ENCODE data around the gene SORL1-AS1.

Gene SORL1-AS1

GRCh38 chr11:121489823-121490222 lies 37.1 kb upstream of the SORL1-AS1 start:
- no peak overlapping the region for H3K4me3 ChIP-seq (ENCODE audit: low read depth, low read length)
- TF ChIP-seq, protein P1, sequence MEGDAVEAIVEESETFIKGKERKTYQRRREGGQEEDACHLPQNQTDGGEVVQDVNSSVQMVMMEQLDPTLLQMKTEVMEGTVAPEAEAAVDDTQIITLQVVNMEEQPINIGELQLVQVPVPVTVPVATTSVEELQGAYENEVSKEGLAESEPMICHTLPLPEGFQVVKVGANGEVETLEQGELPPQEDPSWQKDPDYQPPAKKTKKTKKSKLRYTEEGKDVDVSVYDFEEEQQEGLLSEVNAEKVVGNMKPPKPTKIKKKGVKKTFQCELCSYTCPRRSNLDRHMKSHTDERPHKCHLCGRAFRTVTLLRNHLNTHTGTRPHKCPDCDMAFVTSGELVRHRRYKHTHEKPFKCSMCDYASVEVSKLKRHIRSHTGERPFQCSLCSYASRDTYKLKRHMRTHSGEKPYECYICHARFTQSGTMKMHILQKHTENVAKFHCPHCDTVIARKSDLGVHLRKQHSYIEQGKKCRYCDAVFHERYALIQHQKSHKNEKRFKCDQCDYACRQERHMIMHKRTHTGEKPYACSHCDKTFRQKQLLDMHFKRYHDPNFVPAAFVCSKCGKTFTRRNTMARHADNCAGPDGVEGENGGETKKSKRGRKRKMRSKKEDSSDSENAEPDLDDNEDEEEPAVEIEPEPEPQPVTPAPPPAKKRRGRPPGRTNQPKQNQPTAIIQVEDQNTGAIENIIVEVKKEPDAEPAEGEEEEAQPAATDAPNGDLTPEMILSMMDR (IDR thresholded peaks at IDR 0.05; ENCODE audit: control insufficient read depth, extremely low read depth, insufficient read depth), result no peak
- no peak for DNase-seq (ENCODE audit: low read depth)

DNA sequence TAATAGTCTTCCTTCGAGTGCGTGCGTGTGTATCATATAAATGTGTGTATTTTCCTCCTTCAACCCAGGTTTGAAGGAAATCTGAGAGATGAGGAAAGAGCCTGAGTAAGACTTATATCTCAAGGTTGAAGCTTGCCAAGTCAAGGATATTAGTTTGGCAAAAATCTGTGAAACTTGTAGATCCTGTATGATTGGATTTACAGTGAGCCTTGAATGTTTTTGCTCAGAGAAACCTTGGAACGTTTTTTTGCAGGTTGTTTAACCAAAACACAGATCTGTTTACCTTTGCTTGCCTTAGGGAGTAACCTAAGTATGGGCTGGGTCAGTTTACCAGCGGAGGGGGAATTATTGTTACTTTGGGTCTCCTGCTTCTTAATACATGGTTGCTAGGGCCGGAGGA lies 35.9 kb upstream of the SORL1-AS1 start:
- TF ChIP-seq, protein P1 (IDR thresholded peaks at IDR 0.05; ENCODE audit: control insufficient read depth, extremely low read depth, insufficient read depth), result no peak
- no peak overlapping the region for H3K4me3 ChIP-seq (ENCODE audit: low read depth, low read length)
- peak; percentile 77 for DNase-seq (ENCODE audit: low read depth)

- TF ChIP-seq, protein P1 (IDR thresholded peaks at IDR 0.05; ENCODE audit: control insufficient read depth, extremely low read depth, insufficient read depth), result no peak
- DNase-seq (ENCODE audit: low read depth), result no peak
- H3K4me3 ChIP-seq (ENCODE audit: low read depth, low read length), result no peak overlapping the region
Measured at GRCh38 chr11:121488170-121488569, 35.4 kb upstream of the SORL1-AS1 start.

- no peak overlapping the region for H3K4me3 ChIP-seq (ENCODE audit: low read depth, low read length)
- TF ChIP-seq, protein P1 (IDR thresholded peaks at IDR 0.05; ENCODE audit: control insufficient read depth, extremely low read depth, insufficient read depth), result no peak
- DNase-seq (ENCODE audit: low read depth), result no peak
Measured at GRCh38 chr11:121487191-121487590, 34.4 kb upstream of the SORL1-AS1 start.

DNA sequence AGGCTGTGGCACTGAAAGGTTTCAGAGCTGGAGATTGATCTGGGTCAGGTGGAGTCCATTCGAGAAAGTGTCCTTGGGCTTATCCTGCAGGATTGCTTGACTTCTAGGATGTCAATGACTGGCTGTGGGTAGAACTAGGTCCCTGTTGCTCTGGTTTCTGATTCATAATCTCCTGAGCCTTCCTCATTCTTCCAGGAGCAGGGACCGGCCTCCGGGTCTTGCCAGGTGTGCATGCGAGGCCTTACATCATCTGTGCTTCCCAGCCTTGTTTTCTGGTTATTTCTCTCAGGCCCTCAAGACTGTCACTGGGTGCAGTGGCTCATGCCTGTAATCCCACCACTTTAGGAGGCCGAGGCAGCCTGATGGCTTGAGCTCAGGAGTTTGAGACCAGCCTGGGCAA lies 33.3 kb upstream of the SORL1-AS1 start:
- no peak for DNase-seq (ENCODE audit: low read depth)
- H3K4me3 ChIP-seq (ENCODE audit: low read depth, low read length), result no peak overlapping the region
- TF ChIP-seq, protein P1 (IDR thresholded peaks at IDR 0.05; ENCODE audit: control insufficient read depth, extremely low read depth, insufficient read depth), result no peak

DNA sequence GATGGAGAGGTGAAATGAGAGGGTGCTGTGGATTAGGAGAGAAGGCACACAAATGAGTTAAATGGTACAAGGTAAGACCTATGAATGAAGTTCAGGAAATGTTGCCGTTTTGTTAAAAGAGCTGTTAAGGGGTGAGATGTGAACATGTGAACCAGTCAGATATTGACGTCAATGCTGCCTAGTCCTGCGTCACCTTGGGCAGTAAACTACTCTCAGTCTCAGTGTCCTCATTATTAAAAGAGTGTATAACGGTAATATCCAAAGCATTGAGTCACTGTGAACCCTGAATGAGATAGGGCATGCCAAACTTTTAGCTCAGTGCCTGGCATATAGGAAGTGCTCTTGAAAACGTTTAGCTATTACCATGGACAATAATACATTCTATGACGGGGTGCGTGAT lies 32.4 kb upstream of the SORL1-AS1 start:
- TF ChIP-seq, protein P1 (IDR thresholded peaks at IDR 0.05; ENCODE audit: control insufficient read depth, extremely low read depth, insufficient read depth), result no peak
- no peak overlapping the region for H3K4me3 ChIP-seq (ENCODE audit: low read depth, low read length)
- no peak for DNase-seq (ENCODE audit: low read depth)

- DNase-seq (ENCODE audit: low read depth), result no peak
- TF ChIP-seq, protein P1 (IDR thresholded peaks at IDR 0.05; ENCODE audit: control insufficient read depth, extremely low read depth, insufficient read depth), result no peak
- H3K4me3 ChIP-seq (ENCODE audit: low read depth, low read length), result no peak overlapping the region
Measured at GRCh38 chr11:121483805-121484480, 31.2 kb upstream of the SORL1-AS1 start.
